Measurements from ENCODE around the gene NKAPD1.

- no peak for TF ChIP-seq CTCF (IDR thresholded peaks at IDR 0.05)
- TF ChIP-seq POLR2AphosphoS5 (IDR thresholded peaks at IDR 0.05): no peak
- TF ChIP-seq POLR2A (IDR thresholded peaks at IDR 0.05): no peak
- no peak for TF ChIP-seq EP300 (IDR thresholded peaks at IDR 0.05)
Observed at GRCh38 chr11:112058103-112058502, 16.0 kb upstream of the NKAPD1 start.
